Left lung (tissue), 10 donors: ENCODE results near the gene SPATA25. TPM values are rescaled to one million over a fixed set of nuclear protein-coding genes. Genes with fewer than 3 reads are reported as not detected.

Experiments used
- ATAC-seq: fragments of 200-7000 bp; cut with Tn5 transposase; one replicate; pipeline ENCODE4 v1.9.1; 2020; ENCODE audit warnings: moderate library complexity
- DNase-seq, 4 donors: peaks; one replicate each; pipeline ENCODE4 v3.0.0-alpha.2; 2013 to 2020
- H3K27ac ChIP-seq, 2 donors: fragments of 200-600 bp; sonication (generic) in 1 of 2; one replicate each; pipeline versions ENCODE4 v1.5.0 to v1.8.0; 2020 to 2021
- H3K27me3 ChIP-seq, 2 donors: fragments of 200-600 bp; sonication (generic) in 1 of 2; one replicate each; pipeline versions ENCODE4 v1.5.0 to v1.8.0; 2020 to 2021
- H3K36me3 ChIP-seq, 2 donors: fragments of 200-600 bp; sonication (generic) in 1 of 2; one replicate each; pipeline versions ENCODE4 v1.5.0 to v1.8.0; 2020 to 2021
- H3K4me1 ChIP-seq, 2 donors: fragments of 200-600 bp; one replicate each; pipeline ENCODE4 v1.8.0; 2021
- H3K4me3 ChIP-seq, 2 donors: fragments of 200-600 bp; sonication (generic) in 1 of 2; one replicate each; pipeline versions ENCODE4 v1.5.0 to v1.8.0; 2020 to 2021; ENCODE audit warnings: mild to moderate bottlenecking in 1 of 2
- H3K9me3 ChIP-seq, 2 donors: fragments of 200-600 bp; sonication (generic) in 1 of 2; one replicate each; pipeline versions ENCODE4 v1.5.0 to v1.8.0; 2020 to 2021
- CTCF ChIP-seq, 2 donors: fragments of 200-600 bp; sonication (generic) in 1 of 2; IDR thresholded peaks; one replicate each; pipeline versions ENCODE4 v1.5.0 to v1.8.0; 2021; ENCODE audit warnings: antibody characterized with exemption in 2 of 2
- intact Hi-C, 2 donors: fragments of 100-400 bp; cut with DNase I; formaldehyde crosslinking; loops; one replicate each; pipeline versions ENCODE4 v1.11.2 to v1.14.2; 2022
- polyA plus RNA-seq, 6 donors: library from polyadenylated mRNA; unstranded; fragments of 120-200 nt; gene quantifications; one replicate each; pipeline ENCODE4 v1.2.1, GENCODE V29; 2013; ENCODE audit not compliant: insufficient read length in 6 of 6
- total RNA-seq, 2 donors: library from RNA; stranded (reverse); fragmentation: NEBNext Ultra II Directional; extraction: Animal tissue kit (Norgen Biotek cat#: 25700); gene quantifications; one replicate each; pipeline ENCODE4 v1.2.1, GENCODE V29; 2021
- donor health status: DM: no; HTN: yes; CAD: no.
- donor health status: DM: no; HTN: no; CAD: no.

SPATA25 gene
- total and polyA plus RNA-seq, 8 donors: 0.70 to 3.5 (median 2.8) TPM

GRCh38 chr20:45842169-45842812 is 45.1 kb downstream of the SPATA25 start:
- Histone ChIP-seq H3K27ac (peak overlapping the region in 1 of 2 donors; percentile 7), H3K36me3 (peaks cover 0 to 85% of the 10 kb centered on the region in 2 donors), H3K9me3 (no peaks in the 10 kb centered on the region), H3K27me3 (no peaks in the 10 kb centered on the region), H3K4me3 (no peak overlapping the region), H3K4me1 (peaks cover 0 to 18% of the 10 kb centered on the region in 2 donors)
- TF ChIP-seq CTCF (IDR thresholded peaks at IDR 0.05): no peak
- ATAC-seq (peak; percentile 16), DNase-seq (no peak)
- intact Hi-C loops: no loop called here

- ATAC-seq (no peak), DNase-seq (no peak)
- Histone ChIP-seq H3K27me3 (no peaks in the 10 kb centered on the region), H3K4me3 (no peak overlapping the region), H3K4me1 (peaks cover 0 to 21% of the 10 kb centered on the region in 2 donors), H3K36me3 (peaks cover 0 to 78% of the 10 kb centered on the region in 2 donors), H3K27ac (peak overlapping the region in 1 of 2 donors; percentile 7), H3K9me3 (no peaks in the 10 kb centered on the region)
- no peak for TF ChIP-seq CTCF (IDR thresholded peaks at IDR 0.05)
- intact Hi-C loops: no loop called here
These were observed 45.9 kb downstream of the SPATA25 start for GRCh38 chr20:45841407-45842129.

GRCh38 chr20:45840700-45841198 is 46.7 kb downstream of the SPATA25 start:
- Histone ChIP-seq H3K27ac (no peak overlapping the region), H3K27me3 (no peaks in the 10 kb centered on the region), H3K4me1 (peaks cover 2 to 23% of the 10 kb centered on the region in 2 donors), H3K4me3 (no peak overlapping the region), H3K36me3 (peaks cover 0 to 70% of the 10 kb centered on the region in 2 donors), H3K9me3 (no peaks in the 10 kb centered on the region)
- ATAC-seq (no peak), DNase-seq (no peak)
- intact Hi-C loops: no loop called here
- TF ChIP-seq CTCF (IDR thresholded peaks at IDR 0.05): no peak

GRCh38 chr20:45836841-45837240 is 50.6 kb downstream of the SPATA25 start:
- peaks cover 0 to 31% of the 10 kb centered on the region in 2 donors for H3K36me3 ChIP-seq
- H3K4me1 ChIP-seq: peaks cover 20 to 49% of the 10 kb centered on the region in 2 donors
- no peaks in the 10 kb centered on the region for H3K9me3 ChIP-seq
- no peak for ATAC-seq
- no peak overlapping the region for H3K4me3 ChIP-seq
- TF ChIP-seq CTCF (IDR thresholded peaks at IDR 0.05): no peak
- intact Hi-C loops: no loop called here
- no peak for DNase-seq
- no peak overlapping the region for H3K27ac ChIP-seq
- H3K27me3 ChIP-seq: no peaks in the 10 kb centered on the region

Other genes with a start within 250 kb of the SPATA25 start
- not detected for gene WFDC11, start 217.4 kb downstream of the SPATA25 start, total RNA-seq
- gene WFDC11, start 217.4 kb downstream of the SPATA25 start, polyA plus RNA-seq: not detected
- not detected for gene WFDC13, start 185.6 kb downstream of the SPATA25 start, total RNA-seq
- gene WFDC13, start 185.6 kb downstream of the SPATA25 start, polyA plus RNA-seq: not detected
- 1 to 10 TPM in 1 of 2 donors, under 1 TPM in 1; 0.44 to 1.2 TPM for gene WFDC10B, start 182.6 kb downstream of the SPATA25 start, total RNA-seq
- not detected for gene WFDC10B, start 182.6 kb downstream of the SPATA25 start, polyA plus RNA-seq
- gene SPINT4, start 165.3 kb downstream of the SPATA25 start, total RNA-seq: not detected
- gene SPINT4, start 165.3 kb downstream of the SPATA25 start, polyA plus RNA-seq: not detected
- gene WFDC3, start 95.7 kb downstream of the SPATA25 start, total RNA-seq: 1 to 10 TPM; 5.2 to 5.7 TPM
- 1 to 10 TPM in 3 of 6 donors, under 1 TPM in 3; 0.26 to 1.8 (median 1.1) TPM for gene WFDC3, start 95.7 kb downstream of the SPATA25 start, polyA plus RNA-seq
- 10 to 100 TPM; 22.6 to 38.5 TPM for gene DNTTIP1, start 95.7 kb downstream of the SPATA25 start, total RNA-seq
- gene DNTTIP1, start 95.7 kb downstream of the SPATA25 start, polyA plus RNA-seq: 10 to 100 TPM; 25.7 to 30.9 (median 28.3) TPM
- 10 to 100 TPM in 1 of 2 donors, 1 to 10 TPM in 1; 5.9 to 17.1 TPM for gene UBE2C, start 75.0 kb downstream of the SPATA25 start, total RNA-seq
- gene UBE2C, start 75.0 kb downstream of the SPATA25 start, polyA plus RNA-seq: 10 to 100 TPM; 41.7 to 99.2 (median 59.9) TPM
- gene TNNC2, start 60.3 kb downstream of the SPATA25 start, total RNA-seq: under 1 TPM; 0.42 to 0.61 TPM
- gene TNNC2, start 60.3 kb downstream of the SPATA25 start, polyA plus RNA-seq: 1 to 10 TPM in 1 of 6 donors, under 1 TPM in 5; 0.21 to 1.2 (median 0.41) TPM
- 10 to 100 TPM; 23.9 to 26.3 TPM for gene SNX21, start 53.8 kb downstream of the SPATA25 start, total RNA-seq
- gene SNX21, start 53.8 kb downstream of the SPATA25 start, polyA plus RNA-seq: 10 to 100 TPM; 14.5 to 22.4 (median 17.8) TPM
- gene ACOT8, start 30.2 kb downstream of the SPATA25 start, total RNA-seq: 10 to 100 TPM; 23.8 to 28.7 TPM
- 10 to 100 TPM; 19.3 to 25.1 (median 21.4) TPM for gene ACOT8, start 30.2 kb downstream of the SPATA25 start, polyA plus RNA-seq
- 1 to 10 TPM; 3.5 to 4.5 TPM for gene ZSWIM3, start 30.0 kb downstream of the SPATA25 start, total RNA-seq
- 1 to 10 TPM; 4.9 to 6.7 (median 5.8) TPM for gene ZSWIM3, start 30.0 kb downstream of the SPATA25 start, polyA plus RNA-seq
- gene ZSWIM1, start 6.4 kb downstream of the SPATA25 start, total RNA-seq: 10 to 100 TPM in 1 of 2 donors, 1 to 10 TPM in 1; 9.9 to 10.2 TPM
- gene ZSWIM1, start 6.4 kb downstream of the SPATA25 start, polyA plus RNA-seq: 10 to 100 TPM; 13.5 to 14.8 (median 14.0) TPM
- 1 to 10 TPM; 4.0 to 4.3 TPM for gene NEURL2, start 3.6 kb upstream of the SPATA25 start, total RNA-seq
- 1 to 10 TPM; 3.4 to 5.6 (median 4.6) TPM for gene NEURL2, start 3.6 kb upstream of the SPATA25 start, polyA plus RNA-seq
- gene CTSA, start 3.7 kb upstream of the SPATA25 start, total RNA-seq: 100 to 1,000 TPM; 234 to 268 TPM
- 10 to 100 TPM; 68.7 to 78.1 (median 71.0) TPM for gene CTSA, start 3.7 kb upstream of the SPATA25 start, polyA plus RNA-seq
- 100 to 1,000 TPM; 162 to 172 TPM for gene PLTP, start 24.5 kb upstream of the SPATA25 start, total RNA-seq
- 10 to 100 TPM; 42.6 to 68.6 (median 54.3) TPM for gene PLTP, start 24.5 kb upstream of the SPATA25 start, polyA plus RNA-seq
- 10 to 100 TPM; 26.1 to 33.0 TPM for gene PCIF1, start 47.1 kb upstream of the SPATA25 start, total RNA-seq
- 10 to 100 TPM; 43.1 to 50.8 (median 45.4) TPM for gene PCIF1, start 47.1 kb upstream of the SPATA25 start, polyA plus RNA-seq
- gene ZNF335, start 84.6 kb upstream of the SPATA25 start, total RNA-seq: 10 to 100 TPM; 15.3 to 23.3 TPM
- gene ZNF335, start 84.6 kb upstream of the SPATA25 start, polyA plus RNA-seq: 10 to 100 TPM; 15.3 to 22.7 (median 16.7) TPM
- 10 to 100 TPM in 1 of 2 donors, 1 to 10 TPM in 1; 2.5 to 25.8 TPM for gene MMP9, start 121.3 kb upstream of the SPATA25 start, total RNA-seq
- under 1 TPM; 0.26 to 0.69 (median 0.52) TPM for gene MMP9, start 121.3 kb upstream of the SPATA25 start, polyA plus RNA-seq
- 1 to 10 TPM in 1 of 2 donors, under 1 TPM in 1; 0.71 to 1.5 TPM for gene SLC12A5, start 141.6 kb upstream of the SPATA25 start, total RNA-seq
- 1 to 10 TPM; 1.0 to 2.9 (median 1.5) TPM for gene SLC12A5, start 141.6 kb upstream of the SPATA25 start, polyA plus RNA-seq
- gene NCOA5, start 202.3 kb upstream of the SPATA25 start, total RNA-seq: 10 to 100 TPM; 20.6 to 23.8 TPM
- gene NCOA5, start 202.3 kb upstream of the SPATA25 start, polyA plus RNA-seq: 10 to 100 TPM; 42.4 to 55.0 (median 51.5) TPM
- gene CD40, start 230.7 kb upstream of the SPATA25 start, total RNA-seq: 10 to 100 TPM; 22.3 to 27.6 TPM
- gene CD40, start 230.7 kb upstream of the SPATA25 start, polyA plus RNA-seq: 10 to 100 TPM; 13.9 to 21.5 (median 18.0) TPM